Ishikawa (cell line): ENCODE results near the gene SPATA2.

Source experiments
- CEBPB ChIP-seq: IDR thresholded peaks from 2 replicates; pipeline ENCODE4 v1.6.1; 2012
- CREB1 ChIP-seq: IDR thresholded peaks from 2 replicates; pipeline ENCODE4 v1.6.1; 2012; ENCODE audit warnings: low read depth
- EP300 ChIP-seq: IDR thresholded peaks from 2 replicates; pipeline ENCODE4 v1.6.1; 2012; ENCODE audit warnings: borderline replicate concordance
- TAF1 ChIP-seq: IDR thresholded peaks from 2 replicates; pipeline ENCODE4 v1.6.1; 2012; ENCODE audit warnings: low read depth, mild to moderate bottlenecking
- YY1 ChIP-seq: IDR thresholded peaks from 2 replicates; pipeline ENCODE4 v1.6.1; 2012; ENCODE audit warnings: low read depth

- TF ChIP-seq TAF1 (no peak), EP300 (no peak), YY1 (no peak), CEBPB (no peak), CREB1 (no peak)
Measured at GRCh38 chr20:49867453-49868215, 47.7 kb downstream of the SPATA2 start.
